ENCODE data around the gene KL. TPM values are rescaled to one million over a fixed set of nuclear protein-coding genes. Genes with fewer than 3 reads are reported as not detected.

KL gene
- total RNA-seq, 3 donors from 2014 or later (not counting 1 experiment from before 2014, with no cell fraction given), result not detected

- intact Hi-C loops (cut with micrococcal nuclease), result no loop called here
- no peak overlapping the region for H3K27ac Mint-ChIP-seq
Measured at GRCh38 chr13:33008946-33009722, 7.1 kb upstream of the KL start.

GRCh38 chr13:33011828-33012470 is 4.3 kb upstream of the KL start:
- Mint-ChIP-seq H3K9me3 (peaks cover 12 to 18% of the 10 kb centered on the region in 2 donors), H3K4me3 (no peak overlapping the region), H3K27ac (no peak overlapping the region), H3K4me1 (no peaks in the 10 kb centered on the region), H3K27me3 (ENCODE audit: low read depth in 2 of 2) (peaks cover 31 to 38% of the 10 kb centered on the region in 2 donors), H3K36me3 (peaks cover 21% of the 10 kb centered on the region)
- DNase-seq (no peak), ATAC-seq (no peak)
- H3K4me3 ChIP-seq (ENCODE audit: low read length), result no peak overlapping the region
- H3K27ac ChIP-seq (ENCODE audit: low read length), result no peak overlapping the region
- peaks cover 4% of the 10 kb centered on the region for H3K9me3 ChIP-seq (ENCODE audit: control insufficient read depth, insufficient read depth, low read length)
- 42% methylated on average over 2 of the region's 5 CpGs for WGBS (ENCODE audit: insufficient coverage)
- TF ChIP-seq CTCF (IDR thresholded peaks at IDR 0.05), result no peak
- peaks cover 16% of the 10 kb centered on the region for H3K27me3 ChIP-seq (ENCODE audit: control insufficient read depth, insufficient read depth, low read length)
- no peaks in the 10 kb centered on the region for H3K36me3 ChIP-seq (ENCODE audit: control insufficient read depth, insufficient read depth, low read length)
- intact Hi-C loops (cut with micrococcal nuclease), result no loop called here
- H3K4me1 ChIP-seq (ENCODE audit: control insufficient read depth, insufficient read depth, low read length), result peaks cover 10% of the 10 kb centered on the region

More at GRCh38 chr13:33008946-33009722, 7.1 kb upstream of the KL start:
- no peaks in the 10 kb centered on the region for H3K4me1 ChIP-seq (ENCODE audit: control insufficient read depth, insufficient read depth, low read length)
- 64% methylated on average over 5 of the region's 5 CpGs for WGBS (ENCODE audit: insufficient coverage)
- TF ChIP-seq CTCF (IDR thresholded peaks at IDR 0.05), result no peak
- ATAC-seq, result no peak
- H3K27ac ChIP-seq (ENCODE audit: low read length), result no peak overlapping the region
- no peaks in the 10 kb centered on the region for H3K36me3 ChIP-seq (ENCODE audit: control insufficient read depth, insufficient read depth, low read length)
- DNase-seq, result no peak
- H3K4me3 Mint-ChIP-seq, result no peak overlapping the region
- H3K4me3 ChIP-seq (ENCODE audit: low read length), result no peak overlapping the region
- peaks cover 12 to 18% of the 10 kb centered on the region in 2 donors for H3K9me3 Mint-ChIP-seq
- H3K36me3 Mint-ChIP-seq, result peaks cover 21% of the 10 kb centered on the region
- peaks cover 2% of the 10 kb centered on the region for H3K27me3 ChIP-seq (ENCODE audit: control insufficient read depth, insufficient read depth, low read length)
- H3K27me3 Mint-ChIP-seq (ENCODE audit: low read depth in 2 of 2), result peaks cover 18 to 22% of the 10 kb centered on the region in 2 donors
- peaks cover 4% of the 10 kb centered on the region for H3K9me3 ChIP-seq (ENCODE audit: control insufficient read depth, insufficient read depth, low read length)
- no peaks in the 10 kb centered on the region for H3K4me1 Mint-ChIP-seq

GRCh38 chr13:33014291-33014690 is 1.9 kb upstream of the KL start:
- Mint-ChIP-seq H3K4me1 (peaks cover 0 to 5% of the 10 kb centered on the region in 2 donors), H3K27me3 (ENCODE audit: low read depth in 2 of 2) (peaks cover 35 to 44% of the 10 kb centered on the region in 2 donors), H3K36me3 (peaks cover 5% of the 10 kb centered on the region), H3K9me3 (peaks cover 3 to 5% of the 10 kb centered on the region in 2 donors), H3K4me3 (no peak overlapping the region), H3K27ac (no peak overlapping the region)
- Histone ChIP-seq H3K9me3 (ENCODE audit: control insufficient read depth, insufficient read depth, low read length) (no peaks in the 10 kb centered on the region), H3K27me3 (ENCODE audit: control insufficient read depth, insufficient read depth, low read length) (peaks cover 13% of the 10 kb centered on the region), H3K4me3 (ENCODE audit: low read length) (no peak overlapping the region), H3K36me3 (ENCODE audit: control insufficient read depth, insufficient read depth, low read length) (no peaks in the 10 kb centered on the region), H3K4me1 (ENCODE audit: control insufficient read depth, insufficient read depth, low read length) (peaks cover 10% of the 10 kb centered on the region), H3K27ac (ENCODE audit: low read length) (no peak overlapping the region)
- intact Hi-C loops (cut with micrococcal nuclease), result no loop called here
- WGBS (ENCODE audit: insufficient coverage), result 72% methylated on average over 4 of the region's 4 CpGs
- ATAC-seq (no peak), DNase-seq (no peak)
- TF ChIP-seq CTCF (IDR thresholded peaks at IDR 0.05), result no peak
